ENCODE measurements around the gene CEP63. TPM values are rescaled to one million over a fixed set of nuclear protein-coding genes. Genes with fewer than 3 reads are reported as not detected.

Gene CEP63
- polyA plus RNA-seq, 3 donors: 11.1 to 18.8 (median 17.2) TPM

GRCh38 chr3:134449951-134450350, 35.9 kb upstream of the CEP63 start:
- Mint-ChIP-seq H3K4me1 (peaks cover 11% of the 10 kb centered on the region), H3K4me3 (no peak overlapping the region), H3K27me3 (ENCODE audit: low read depth in 3 of 3) (peaks cover 0 to 4% (median 4%) of the 10 kb centered on the region in 3 donors), H3K36me3 (no peaks in the 10 kb centered on the region), H3K27ac (peak overlapping the region in 2 of 7 donors; percentile 3 to 61), H3K9me3 (peaks cover 0 to 12% (median 6%) of the 10 kb centered on the region in 7 donors)
- Histone ChIP-seq H3K4me1 (ENCODE audit: control insufficient read depth in 1 of 2, insufficient read depth in 2 of 2, low read length in 2 of 2) (peaks cover 2 to 8% of the 10 kb centered on the region in 2 donors), H3K36me3 (replicated peaks in 1 of 2; ENCODE audit: control insufficient read depth in 1 of 2, insufficient read depth in 2 of 2, low read length in 2 of 2) (no peaks in the 10 kb centered on the region), H4K20me1 (ENCODE audit: insufficient read depth, low read length) (no peaks in the 10 kb centered on the region), H3K9me3 (replicated peaks in 1 of 2; ENCODE audit: control insufficient read depth in 1 of 2, insufficient read depth in 1 of 2, low read length in 2 of 2) (no peaks in the 10 kb centered on the region), H3K27ac (ENCODE audit: low read depth in 1 of 2, low read length in 2 of 2) (no peak overlapping the region), H3K4me2 (replicated peaks; ENCODE audit: extremely low read depth, low read length, poor library complexity, severe bottlenecking) (no peak overlapping the region), H3K79me2 (ENCODE audit: insufficient read depth, low read length) (no peaks in the 10 kb centered on the region), H2AFZ (ENCODE audit: insufficient read depth, low read depth, low read length, poor library complexity, severe bottlenecking) (peak overlapping the region; percentile 55), H3K27me3 (ENCODE audit: control insufficient read depth in 2 of 2, insufficient read depth in 2 of 2, low read length in 2 of 2) (no peaks in the 10 kb centered on the region), H3K9ac (ENCODE audit: insufficient read depth, low read length, poor library complexity, severe bottlenecking) (no peak overlapping the region), H3K4me3 (replicated peaks in 1 of 3; ENCODE audit: low read depth in 2 of 3, low read length in 3 of 3) (no peak overlapping the region)
- TF ChIP-seq, protein P1, sequence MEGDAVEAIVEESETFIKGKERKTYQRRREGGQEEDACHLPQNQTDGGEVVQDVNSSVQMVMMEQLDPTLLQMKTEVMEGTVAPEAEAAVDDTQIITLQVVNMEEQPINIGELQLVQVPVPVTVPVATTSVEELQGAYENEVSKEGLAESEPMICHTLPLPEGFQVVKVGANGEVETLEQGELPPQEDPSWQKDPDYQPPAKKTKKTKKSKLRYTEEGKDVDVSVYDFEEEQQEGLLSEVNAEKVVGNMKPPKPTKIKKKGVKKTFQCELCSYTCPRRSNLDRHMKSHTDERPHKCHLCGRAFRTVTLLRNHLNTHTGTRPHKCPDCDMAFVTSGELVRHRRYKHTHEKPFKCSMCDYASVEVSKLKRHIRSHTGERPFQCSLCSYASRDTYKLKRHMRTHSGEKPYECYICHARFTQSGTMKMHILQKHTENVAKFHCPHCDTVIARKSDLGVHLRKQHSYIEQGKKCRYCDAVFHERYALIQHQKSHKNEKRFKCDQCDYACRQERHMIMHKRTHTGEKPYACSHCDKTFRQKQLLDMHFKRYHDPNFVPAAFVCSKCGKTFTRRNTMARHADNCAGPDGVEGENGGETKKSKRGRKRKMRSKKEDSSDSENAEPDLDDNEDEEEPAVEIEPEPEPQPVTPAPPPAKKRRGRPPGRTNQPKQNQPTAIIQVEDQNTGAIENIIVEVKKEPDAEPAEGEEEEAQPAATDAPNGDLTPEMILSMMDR (IDR thresholded peaks at IDR 0.05): no peak
- 6% methylated on average over 2 of the region's 3 CpGs for WGBS (ENCODE audit: insufficient coverage)
- DNase-seq: no peak
- intact Hi-C loops (cut with micrococcal nuclease): loop anchor here in 1 of 2 donors (10.0 kb wide), 1 partner anchor 115 kb away; no protein-coding TSS in a partner anchor

DNA sequence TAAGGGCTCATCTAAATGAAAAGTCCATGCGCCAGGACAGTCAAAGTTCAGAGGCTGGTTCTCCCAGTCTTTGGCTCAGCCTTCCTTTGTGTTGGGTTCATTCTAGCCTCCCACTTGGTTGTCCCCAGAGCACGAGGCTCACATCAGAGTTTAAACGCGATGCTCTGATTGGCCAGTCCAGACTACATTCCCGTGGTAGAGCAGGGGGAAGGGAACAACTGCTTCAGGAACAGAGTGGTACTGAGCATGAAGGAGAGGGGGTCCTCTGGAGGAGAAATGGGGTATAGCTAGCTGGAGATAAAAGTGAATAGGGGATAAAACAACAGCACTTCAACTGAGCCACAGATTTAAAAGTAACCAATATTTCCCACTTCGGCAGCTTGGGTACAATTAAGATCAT, 32.2 kb upstream of the CEP63 start:
- Histone ChIP-seq H3K27me3 (ENCODE audit: control insufficient read depth in 2 of 2, insufficient read depth in 2 of 2, low read length in 2 of 2) (no peaks in the 10 kb centered on the region), H3K79me2 (ENCODE audit: insufficient read depth, low read length) (no peaks in the 10 kb centered on the region), H3K27ac (ENCODE audit: low read depth in 1 of 2, low read length in 2 of 2) (no peak overlapping the region), H3K36me3 (replicated peaks in 1 of 2; ENCODE audit: control insufficient read depth in 1 of 2, insufficient read depth in 2 of 2, low read length in 2 of 2) (no peaks in the 10 kb centered on the region), H3K4me1 (ENCODE audit: control insufficient read depth in 1 of 2, insufficient read depth in 2 of 2, low read length in 2 of 2) (peaks cover 2 to 8% of the 10 kb centered on the region in 2 donors), H2AFZ (ENCODE audit: insufficient read depth, low read depth, low read length, poor library complexity, severe bottlenecking) (no peak overlapping the region), H3K4me2 (replicated peaks; ENCODE audit: extremely low read depth, low read length, poor library complexity, severe bottlenecking) (no peak overlapping the region), H3K4me3 (replicated peaks in 1 of 3; ENCODE audit: low read depth in 2 of 3, low read length in 3 of 3) (no peak overlapping the region), H4K20me1 (ENCODE audit: insufficient read depth, low read length) (no peaks in the 10 kb centered on the region), H3K9me3 (replicated peaks in 1 of 2; ENCODE audit: control insufficient read depth in 1 of 2, insufficient read depth in 1 of 2, low read length in 2 of 2) (no peaks in the 10 kb centered on the region), H3K9ac (ENCODE audit: insufficient read depth, low read length, poor library complexity, severe bottlenecking) (no peak overlapping the region)
- Mint-ChIP-seq H3K36me3 (no peaks in the 10 kb centered on the region), H3K4me1 (peaks cover 11% of the 10 kb centered on the region), H3K27ac (no peak overlapping the region), H3K4me3 (no peak overlapping the region), H3K9me3 (no peaks in the 10 kb centered on the region), H3K27me3 (ENCODE audit: low read depth in 3 of 3) (peaks cover 3 to 12% (median 8%) of the 10 kb centered on the region in 3 donors)
- WGBS (ENCODE audit: insufficient coverage): 89% methylated on average over 5 of the region's 6 CpGs
- DNase-seq: no peak
- TF ChIP-seq, protein P1 (IDR thresholded peaks at IDR 0.05): no peak
- intact Hi-C loops (cut with micrococcal nuclease): loop anchor here in 1 of 2 donors (10.0 kb wide), 1 partner anchor 119 kb away; no protein-coding TSS in a partner anchor
